A549 (cell line): ENCODE measurements around the gene GATM. TPM values are rescaled to one million over a fixed set of nuclear protein-coding genes. Genes with fewer than 3 reads are reported as not detected.

Experiments used
- ATAC-seq, 2 experiments: fragments of 200-7000 bp in 1 of 2; fragments of >200 bp in 1 of 2; cut with Nextera tagmentation in 1 of 2; cut with Tn5 transposase in 1 of 2; 3 replicates each; pipeline versions ENCODE4 v1.8.0 to v1.9.1; 2018 to 2020; ENCODE audit warnings: mild to moderate bottlenecking in 1 of 2, moderate library complexity in 1 of 2
- CTCF ChIA-PET: fragments of 300-600 bp; sonication (Branson Sonifier 250); formaldehyde crosslinking; extraction: SDS; loops from one replicate; lab custom pipeline; 2021; ENCODE audit warnings: antibody characterized with exemption, inconsistent platforms; lab: Yijun Ruan, JAX
- POLR2A ChIA-PET: fragments of 350-600 bp; formaldehyde crosslinking; extraction: SDS; loops from one replicate; lab custom pipeline; 2021; ENCODE audit warnings: antibody characterized with exemption, inconsistent platforms; lab: Yijun Ruan, JAX
- DNase-seq, 2 experiments: peaks; one replicate each; pipeline versions ENCODE4 v3.0.0 to v3.0.0-alpha.2; 2011 to 2016; ENCODE audit warnings: low read depth in 1 of 2, low spot score in 1 of 2
- FAIRE-seq: peaks from 2 replicates; lab custom pipeline; 2011; peaks lifted over from hg19 to GRCh38; lab: Jason Lieb, UNC
- H3K27ac ChIP-seq, 2 experiments: fragments of >200 bp; sonication (Bioruptor Twin); formaldehyde crosslinking; 3 replicates each; pipeline ENCODE4 v1.5.1; 2016 to 2017
- H3K4me1 ChIP-seq: fragments of >200 bp; sonication (Bioruptor Twin); formaldehyde crosslinking; 3 replicates; pipeline ENCODE4 v1.6.1; 2016
- H3K4me2 ChIP-seq: fragments of >200 bp; sonication (Bioruptor Twin); formaldehyde crosslinking; 3 replicates; pipeline ENCODE4 v1.6.1; 2016
- H3K4me3 ChIP-seq: fragments of >200 bp; sonication (Bioruptor Twin); formaldehyde crosslinking; 3 replicates; pipeline ENCODE4 v1.5.1; 2016
- H3K9me3 ChIP-seq: fragments of >200 bp; sonication (Bioruptor Twin); formaldehyde crosslinking; 3 replicates; pipeline ENCODE4 v1.6.1; 2016
- ATOH8 ChIP-seq: fragments of 250-450 bp; sonication (Bioruptor Pico); IDR thresholded peaks from 2 replicates; pipeline ENCODE4 v1.5.0; 2020; ENCODE audit warnings: low read depth, mild to moderate bottlenecking, moderate library complexity
- CHD2 ChIP-seq: fragments of 150-350 bp; IDR thresholded peaks from 2 replicates; pipeline ENCODE4 v1.6.1; 2014; ENCODE audit warnings: low read length; ENCODE audit not compliant: partially characterized antibody
- CHD4 ChIP-seq: fragments of 200-600 bp; sonication (generic); IDR thresholded peaks from 2 replicates; pipeline ENCODE4 v1.6.1; 2016; ENCODE audit warnings: antibody characterized with exemption, mild to moderate bottlenecking, borderline replicate concordance
- CTCF ChIP-seq: fragments of >200 bp; sonication (Bioruptor Twin); formaldehyde crosslinking; IDR thresholded peaks from 3 replicates; pipeline ENCODE4 v1.5.1; 2016
- E2F6 ChIP-seq: IDR thresholded peaks from 2 replicates; pipeline ENCODE4 v1.6.1; 2012; ENCODE audit warnings: low read depth, borderline replicate concordance
- EHF ChIP-seq: fragments of 250-450 bp; sonication (Bioruptor Pico); IDR thresholded peaks from 2 replicates; pipeline ENCODE4 v1.5.0; 2020; ENCODE audit warnings: mild to moderate bottlenecking
- EP300 ChIP-seq, 2 experiments: fragments of >200 bp; sonication (Bioruptor Twin); formaldehyde crosslinking; IDR thresholded peaks; 2 replicates in 1 of 2; 3 replicates in 1 of 2; pipeline ENCODE4 v1.6.1; 2016 to 2017
- FOSL2 ChIP-seq, 2 experiments: fragments of 450-650 bp in 1 of 2; fragments of >200 bp in 1 of 2; sonication (Bioruptor Twin) in 1 of 2; formaldehyde crosslinking; IDR thresholded peaks; 2 replicates each; pipeline versions ENCODE4 v1.5.0 to v1.6.1; 2016 to 2020; ENCODE audit warnings: mild to moderate bottlenecking in 1 of 2, moderate library complexity in 1 of 2
- HES2 ChIP-seq: fragments of >200 bp; sonication (Bioruptor Twin); formaldehyde crosslinking; IDR thresholded peaks from 2 replicates; pipeline ENCODE4 v1.6.1; 2016
- HEYL ChIP-seq: fragments of 250-450 bp; sonication (Bioruptor Pico); IDR thresholded peaks from 2 replicates; pipeline ENCODE4 v1.8.0; 2021; ENCODE audit warnings: mild to moderate bottlenecking, moderate library complexity
- HOXA7 ChIP-seq: fragments of 250-450 bp; sonication (Bioruptor Pico); IDR thresholded peaks from 2 replicates; pipeline ENCODE4 v1.5.0; 2020; ENCODE audit warnings: mild to moderate bottlenecking, moderate library complexity
- HOXB5 ChIP-seq: fragments of 250-450 bp; sonication (Bioruptor Pico); IDR thresholded peaks from 2 replicates; pipeline ENCODE4 v1.5.0; 2020; ENCODE audit warnings: mild to moderate bottlenecking, moderate library complexity
- JUN ChIP-seq, 2 experiments: fragments of >200 bp; sonication (Bioruptor Twin); formaldehyde crosslinking; IDR thresholded peaks; 2 replicates in 1 of 2; 3 replicates in 1 of 2; pipeline ENCODE4 v1.6.1; 2016 to 2017
- JUNB ChIP-seq: fragments of >200 bp; sonication (Bioruptor Twin); formaldehyde crosslinking; IDR thresholded peaks from 2 replicates; pipeline ENCODE4 v1.6.1; 2016
- MAFK ChIP-seq: fragments of 450-650 bp; IDR thresholded peaks from 2 replicates; pipeline ENCODE4 v1.6.1; 2014; ENCODE audit not compliant: partially characterized antibody
- PHF8 ChIP-seq: fragments of 200-600 bp; sonication (generic); IDR thresholded peaks from 2 replicates; pipeline ENCODE4 v1.6.1; 2016; ENCODE audit warnings: low read depth, mild to moderate bottlenecking, antibody characterized with exemption, moderate library complexity, borderline replicate concordance
- POLR2A ChIP-seq: IDR thresholded peaks from 2 replicates; pipeline ENCODE4 v1.6.1; 2012; ENCODE audit warnings: mild to moderate bottlenecking, low read length
- RAD21 ChIP-seq, 2 experiments: fragments of >200 bp in 1 of 2; sonication (Bioruptor Twin) in 1 of 2; formaldehyde crosslinking in 1 of 2; IDR thresholded peaks in 1 of 2; conservative IDR thresholded peaks in 1 of 2; 2 replicates in 1 of 2; 3 replicates in 1 of 2; pipeline ENCODE4 v1.6.1; 2012 to 2018; ENCODE audit warnings: inconsistent platforms in 1 of 2
- SMC3 ChIP-seq: fragments of >200 bp; sonication (Bioruptor Twin); formaldehyde crosslinking; IDR thresholded peaks from 3 replicates; pipeline ENCODE4 v1.6.1; 2018; ENCODE audit warnings: inconsistent platforms
- TP53 ChIP-seq: fragments of 250-450 bp; sonication (Bioruptor Pico); IDR thresholded peaks from 2 replicates; pipeline ENCODE4 v1.5.0; 2021; ENCODE audit warnings: mild to moderate bottlenecking, moderate library complexity
- ZFP36 ChIP-seq: fragments of 450-650 bp; IDR thresholded peaks from 2 replicates; pipeline ENCODE4 v1.6.1; 2014; ENCODE audit warnings: borderline replicate concordance; ENCODE audit not compliant: partially characterized antibody
- ZNF302 ChIP-seq: fragments of 250-450 bp; sonication (Bioruptor Pico); IDR thresholded peaks from 2 replicates; pipeline ENCODE4 v1.9.0; 2021; ENCODE audit warnings: inconsistent platforms, mild to moderate bottlenecking, moderate library complexity
- ZSCAN20 ChIP-seq: fragments of 250-450 bp; sonication (Bioruptor Pico); IDR thresholded peaks from 2 replicates; pipeline ENCODE4 v1.8.0; 2022; ENCODE audit warnings: mild to moderate bottlenecking, moderate library complexity
- WGBS: methylation state at CpG from one replicate; pipeline ENCODE4 v1.1.6; 2017; ENCODE audit errors: missing lambda C conversion rate; 5-methylcytosine and 5-hydroxymethylcytosine counted together
- polyA plus RNA-seq, 4 experiments: library from polyadenylated mRNA; depleted of rRNA in 3 of 4; stranded (reverse); fragments of >200 nt; fragmentation: RNase III in 1 of 4; extraction: RNeasy Plus Mini Kit Qiagen cat#74134 plus additional on column Dnase treatment in 1 of 4; gene quantifications; 2 replicates in 3 of 4; 3 replicates in 1 of 4; pipeline ENCODE4 v1.2.3, GENCODE V29; 2011 to 2017
- TF ChIP-seq, protein P1 (sequence below): fragments of 250-450 bp; sonication (Bioruptor Pico); IDR thresholded peaks from 2 replicates; pipeline ENCODE4 v1.5.0; 2021; ENCODE audit warnings: mild to moderate bottlenecking, moderate library complexity, borderline replicate concordance

The GATM gene
- polyA plus RNA-seq, 2 of the 4 experiments (the other 2 are of a cell fraction), result 4.0 to 6.5 TPM

DNA sequence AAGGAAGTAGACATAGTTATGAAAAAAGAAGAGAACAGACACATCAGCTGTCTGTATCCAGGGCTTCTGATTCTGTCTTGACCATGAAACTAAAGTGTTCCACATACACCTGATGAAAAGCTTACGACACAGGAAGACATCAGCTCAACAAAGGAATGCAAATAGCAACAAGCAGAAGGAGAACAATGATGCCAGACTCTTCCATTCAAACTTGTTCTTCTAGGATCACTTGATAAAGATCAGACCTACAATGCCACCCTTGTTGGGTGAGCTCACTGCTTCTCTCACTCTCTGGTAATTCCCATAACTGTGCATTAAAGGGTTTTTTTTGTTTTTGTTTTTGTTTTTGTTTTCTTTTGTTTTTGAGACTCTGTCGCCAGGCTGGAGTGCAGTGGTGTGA is 49.7 kb downstream of the GATM start:
- CTCF ChIA-PET, result interaction anchor here (0.6 kb wide), 1 partner anchor 45 kb away, joined by 3 read pairs; no protein-coding TSS in a partner anchor
- H3K4me1 ChIP-seq, result no peaks in the 10 kb centered on the region

DNA sequence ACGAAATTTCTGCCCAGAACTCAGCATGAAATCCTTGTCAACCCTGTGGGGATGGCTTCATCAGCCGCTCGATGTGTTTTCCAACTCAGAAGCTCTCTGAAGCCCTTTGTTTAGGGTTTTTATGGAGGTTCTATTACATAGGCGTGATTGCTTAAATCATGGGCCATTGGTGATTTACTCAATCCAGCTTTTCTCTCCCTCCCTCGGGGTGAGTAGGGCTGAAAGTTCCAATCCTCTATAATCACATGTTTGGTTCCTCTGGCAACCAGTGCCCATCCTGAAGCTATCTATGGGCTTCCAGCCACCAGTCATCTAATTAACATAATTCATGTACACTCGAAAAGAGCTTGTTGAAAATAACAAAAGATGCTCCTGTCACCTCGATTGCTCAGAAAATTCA is 51.6 kb downstream of the GATM start:
- WGBS, result 36% methylated on average over 7 of the region's 7 CpGs
- H3K4me2 ChIP-seq, result no peak overlapping the region
- no peak for TF ChIP-seq HES2
- no peak for TF ChIP-seq HOXB5 (CRISPR knock-in tag)
- no peak for TF ChIP-seq RAD21 (conservative IDR thresholded peaks at IDR 0.05 in 1 of 2, IDR thresholded peaks at IDR 0.05 in 1 of 2)
- no peak for TF ChIP-seq MAFK
- no peak for TF ChIP-seq EHF
- no peak for TF ChIP-seq HEYL (CRISPR knock-in tag)
- no peak for TF ChIP-seq EP300 (IDR thresholded peaks at IDR 0.05)
- no peak for TF ChIP-seq JUNB
- TF ChIP-seq ZNF302 (CRISPR knock-in tag), result no peak
- TF ChIP-seq FOSL2 (IDR thresholded peaks at IDR 0.05), result no peak
- no peak for TF ChIP-seq FOSL2 (CRISPR knock-in tag; IDR thresholded peaks at IDR 0.05)
- TF ChIP-seq CTCF, result no peak
- FAIRE-seq (no peak), ATAC-seq (no peak), DNase-seq (no peak)
- no peak overlapping the region for H3K27ac ChIP-seq
- no peaks in the 10 kb centered on the region for H3K4me1 ChIP-seq
- CTCF ChIA-PET, result no interaction called here
- no peak overlapping the region for H3K4me3 ChIP-seq
- POLR2A ChIA-PET, result no interaction called here
- H3K9me3 ChIP-seq, result no peaks in the 10 kb centered on the region

More for the DNA sequence above, 49.7 kb downstream of the GATM start:
- no peaks in the 10 kb centered on the region for H3K9me3 ChIP-seq
- H3K4me2 ChIP-seq, result no peak overlapping the region
- H3K4me3 ChIP-seq, result no peak overlapping the region
- FAIRE-seq (no peak), DNase-seq (no peak), ATAC-seq (no peak)
- TF ChIP-seq TP53 (no peak), PHF8 (no peak), CHD4 (no peak), ZSCAN20 (CRISPR knock-in tag) (no peak), ZFP36 (no peak), CHD2 (no peak), ATOH8 (CRISPR knock-in tag) (no peak), JUN (IDR thresholded peaks at IDR 0.05) (no peak), POLR2A (no peak), E2F6 (no peak), CTCF (no peak), HOXA7 (no peak), SMC3 (no peak)
- TF ChIP-seq, protein P1, sequence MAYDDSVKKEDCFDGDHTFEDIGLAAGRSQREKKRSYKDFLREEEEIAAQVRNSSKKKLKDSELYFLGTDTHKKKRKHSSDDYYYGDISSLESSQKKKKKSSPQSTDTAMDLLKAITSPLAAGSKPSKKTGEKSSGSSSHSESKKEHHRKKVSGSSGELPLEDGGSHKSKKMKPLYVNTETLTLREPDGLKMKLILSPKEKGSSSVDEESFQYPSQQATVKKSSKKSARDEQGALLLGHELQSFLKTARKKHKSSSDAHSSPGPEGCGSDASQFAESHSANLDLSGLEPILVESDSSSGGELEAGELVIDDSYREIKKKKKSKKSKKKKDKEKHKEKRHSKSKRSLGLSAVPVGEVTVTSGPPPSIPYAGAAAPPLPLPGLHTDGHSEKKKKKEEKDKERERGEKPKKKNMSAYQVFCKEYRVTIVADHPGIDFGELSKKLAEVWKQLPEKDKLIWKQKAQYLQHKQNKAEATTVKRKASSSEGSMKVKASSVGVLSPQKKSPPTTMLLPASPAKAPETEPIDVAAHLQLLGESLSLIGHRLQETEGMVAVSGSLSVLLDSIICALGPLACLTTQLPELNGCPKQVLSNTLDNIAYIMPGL (CRISPR knock-in tag), result no peak
- POLR2A ChIA-PET, result no interaction called here
- H3K27ac ChIP-seq, result no peak overlapping the region
- 73% methylated on average over 2 of the region's 2 CpGs for WGBS
